ENCODE results near the gene CYB561D2.
"Not testable (repeated sequence)": the region's sequence is repeated elsewhere in the genome, so short reads cannot be mapped to it uniquely, and the experiment has no call there.

Gene CYB561D2, protein sequence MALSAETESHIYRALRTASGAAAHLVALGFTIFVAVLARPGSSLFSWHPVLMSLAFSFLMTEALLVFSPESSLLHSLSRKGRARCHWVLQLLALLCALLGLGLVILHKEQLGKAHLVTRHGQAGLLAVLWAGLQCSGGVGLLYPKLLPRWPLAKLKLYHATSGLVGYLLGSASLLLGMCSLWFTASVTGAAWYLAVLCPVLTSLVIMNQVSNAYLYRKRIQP

GRCh38 chr3:50350527-50351322 lies at the start of gene CYB561D2, which contains the start of gene NPRL2:
CYB561D2 (plus strand) TSS chr3:50350862; CDS start chr3:50351434, 572 bp downstream.
NPRL2 (minus strand) TSS chr3:50350775; CDS start chr3:50350652, 123 bp downstream.
- DNase-seq, result peak; percentile 88

- no peak for DNase-seq
These were observed 48.3 kb upstream of the CYB561D2 start for GRCh38 chr3:50302095-50303012.

DNA sequence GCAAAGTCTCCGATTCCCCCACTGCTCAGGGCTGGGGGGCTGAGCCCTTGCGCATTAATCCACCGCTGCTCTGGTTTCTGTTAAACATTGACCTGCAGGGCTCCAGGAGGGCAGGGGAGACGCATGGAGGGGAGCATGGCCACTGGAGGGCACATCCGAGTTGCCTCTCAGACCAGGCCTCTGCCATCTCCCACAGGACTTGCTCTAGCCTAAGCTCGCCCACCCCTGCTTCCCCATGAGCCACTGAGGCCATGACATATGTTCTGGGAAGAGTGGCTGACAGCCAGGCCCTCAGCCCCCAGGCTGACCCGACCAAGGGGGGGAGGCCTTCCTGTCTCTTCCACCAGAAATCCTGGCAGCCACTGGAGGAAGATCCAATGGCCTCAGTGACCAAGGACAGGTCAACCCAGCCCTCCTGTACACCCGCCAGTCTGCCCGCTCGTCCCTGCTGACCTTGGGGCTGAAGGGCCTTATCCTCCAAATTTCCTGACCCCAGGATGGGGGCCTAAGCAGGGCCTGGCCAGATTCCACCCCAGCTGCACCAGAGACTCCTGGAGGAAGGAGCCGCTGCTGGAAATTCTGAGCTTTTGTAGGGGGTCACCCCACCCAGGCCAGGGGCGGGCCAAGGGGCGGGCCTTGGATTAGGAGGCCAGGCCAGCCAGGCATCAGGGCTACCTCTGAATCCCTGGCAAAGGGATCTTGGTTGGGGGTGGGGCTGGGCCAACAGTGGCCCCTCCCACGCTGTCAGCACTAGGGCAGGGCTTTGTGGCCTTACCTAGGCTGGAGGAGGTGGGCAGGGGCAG lies 47.4 kb upstream of the CYB561D2 start, which contains the start of gene HYAL1:
Gene HYAL1 (minus strand): TSS at position 562 of the 803 bp plus-strand sequence. CDS start 618 bp downstream, outside the sequence.
- DNase-seq, result peak; percentile 7

GRCh38 chr3:50304601-50305000 lies 46.1 kb upstream of the CYB561D2 start:
- peak; percentile 57 for DNase-seq

DNA sequence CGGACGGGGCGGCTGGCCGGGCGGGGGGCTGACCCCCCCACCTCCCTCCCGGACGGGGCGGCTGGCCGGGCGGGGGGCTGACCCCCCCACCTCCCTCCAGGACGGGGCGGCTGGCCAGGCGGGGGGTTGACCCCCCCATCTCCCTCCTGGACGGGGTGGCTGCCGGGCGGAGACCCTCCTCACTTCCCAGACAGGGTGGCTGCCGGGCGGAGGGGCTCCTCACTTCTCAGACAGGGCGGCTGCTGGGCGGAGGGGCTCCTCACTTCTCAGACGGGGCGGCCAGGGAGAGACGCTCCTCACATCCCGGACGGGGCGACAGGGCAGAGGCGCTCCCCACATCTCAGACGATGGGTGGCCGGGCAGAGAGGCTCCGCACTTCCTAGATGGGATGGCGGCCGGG lies 38.6 kb upstream of the CYB561D2 start:
- DNase-seq, result not testable (repeated sequence)

DNA sequence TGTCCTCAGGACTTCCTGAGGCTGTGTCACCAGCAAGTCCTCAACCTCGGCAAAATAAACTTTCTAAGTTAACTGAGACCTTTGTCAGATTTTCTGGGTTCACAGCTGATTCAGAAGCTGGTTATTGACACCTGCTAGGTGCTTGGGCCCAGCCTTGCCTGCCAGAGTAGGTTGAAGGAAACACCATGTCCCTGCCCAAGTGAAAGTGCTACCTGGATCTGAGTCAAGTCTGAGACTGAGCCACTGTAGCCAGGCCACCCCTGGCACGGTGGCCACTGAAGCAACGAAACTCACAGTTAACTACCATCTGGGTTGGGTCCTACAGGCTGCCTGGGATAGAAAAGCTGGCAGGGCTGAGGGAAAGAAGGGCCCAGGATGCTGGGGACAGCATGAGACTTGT lies 36.3 kb upstream of the CYB561D2 start:
- DNase-seq, result no peak

DNA sequence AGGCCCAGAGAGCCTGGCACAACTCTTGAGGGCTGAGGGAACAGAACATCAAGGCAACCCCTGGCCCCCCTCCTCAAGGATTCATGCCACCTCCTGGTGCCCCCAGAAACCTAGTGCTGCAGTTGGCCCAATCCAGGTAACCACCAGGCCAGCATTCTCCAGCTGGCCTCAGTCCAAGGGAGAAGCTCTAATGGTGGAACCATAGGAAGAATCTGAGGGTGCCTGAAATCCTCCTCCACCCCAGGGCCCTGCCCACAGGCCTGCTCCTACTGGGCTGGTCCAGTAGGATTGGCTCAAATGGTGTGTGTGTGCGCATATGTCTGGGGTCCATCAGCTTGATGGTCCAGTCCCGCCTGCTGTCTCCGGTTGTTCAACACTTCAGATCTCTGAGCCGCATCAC lies 35.8 kb upstream of the CYB561D2 start:
- no peak for DNase-seq

- DNase-seq, result no peak
These were observed 33.9 kb upstream of the CYB561D2 start for GRCh38 chr3:50316657-50317242.

DNA sequence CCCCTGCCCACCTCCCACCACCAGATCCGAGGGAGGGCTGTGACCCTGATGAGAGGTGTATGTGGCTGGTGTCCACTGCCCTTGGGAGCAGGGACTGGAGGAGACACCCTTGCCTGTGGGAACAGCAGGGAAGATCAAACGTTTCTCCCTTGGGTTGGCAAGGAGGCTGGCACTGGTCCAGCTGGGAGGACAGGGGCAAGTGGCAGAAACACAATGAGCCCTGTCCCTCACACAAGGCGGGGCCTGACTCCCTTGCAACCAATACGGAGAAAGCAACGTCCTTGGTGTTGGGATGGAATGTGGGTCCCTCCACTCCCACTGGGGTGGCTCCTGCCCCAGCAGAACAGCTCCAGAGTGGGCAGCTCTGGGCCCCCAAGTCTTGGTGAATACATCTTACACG lies 33.4 kb upstream of the CYB561D2 start:
- no peak for DNase-seq

GRCh38 chr3:50318163-50318562 lies 32.5 kb upstream of the CYB561D2 start:
- DNase-seq, result no peak

DNA sequence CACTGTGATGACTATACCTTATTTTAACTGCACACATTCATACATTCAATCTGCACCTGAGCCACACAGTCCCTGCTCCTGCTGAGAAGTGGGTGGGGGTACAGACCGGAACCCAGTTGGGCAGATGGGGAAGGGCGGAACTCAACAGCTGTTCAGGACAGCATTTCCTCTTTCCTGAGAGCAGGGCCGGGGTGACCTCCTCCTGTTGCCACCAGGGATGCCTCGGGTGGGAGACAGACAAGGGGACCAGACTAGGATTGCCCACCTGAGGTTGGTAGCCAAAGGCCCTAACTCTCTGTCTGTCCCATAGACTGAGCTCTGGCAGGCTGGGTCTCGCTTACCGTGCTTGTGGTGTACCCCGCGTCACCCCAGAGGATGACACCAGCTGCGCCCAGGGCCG lies 32.0 kb upstream of the CYB561D2 start:
- DNase-seq, result no peak

GRCh38 chr3:50319181-50319893 lies 31.3 kb upstream of the CYB561D2 start:
- DNase-seq, result no peak

- DNase-seq, result no peak
These were observed 30.6 kb upstream of the CYB561D2 start for GRCh38 chr3:50319894-50320625.

GRCh38 chr3:50320853-50321335 lies 29.8 kb upstream of the CYB561D2 start:
- peak; percentile 40 for DNase-seq

- DNase-seq, result peak; percentile 91
These were observed 29.1 kb upstream of the CYB561D2 start for GRCh38 chr3:50321336-50322114.

DNA sequence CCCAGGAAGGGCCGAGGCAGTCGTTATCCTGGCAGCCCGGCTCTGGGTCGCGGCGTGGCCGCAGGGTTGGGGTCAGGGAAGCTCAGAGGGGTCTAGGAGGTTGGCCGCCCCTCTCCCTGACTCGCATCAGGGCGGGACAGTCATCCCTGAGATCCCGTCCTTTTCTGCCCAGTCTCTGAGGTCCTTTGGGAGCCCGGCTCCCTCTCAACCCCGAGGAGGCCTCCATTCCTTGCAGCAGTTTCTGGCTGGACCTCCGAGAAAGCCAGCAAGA lies 28.6 kb upstream of the CYB561D2 start:
- DNase-seq, result no peak

- no peak for DNase-seq
These were observed 28.1 kb upstream of the CYB561D2 start, which contains the start of gene HYAL2 for GRCh38 chr3:50322386-50323091. HYAL2 (minus strand) TSS chr3:50322745; CDS start chr3:50320489, 2,256 bp downstream.

GRCh38 chr3:50323092-50323600 lies 27.5 kb upstream of the CYB561D2 start:
- DNase-seq, result no peak
